Neural cell (in vitro differentiated cells): ENCODE results near the gene RGS9.

Source experiments
- CTCF ChIP-seq: fragments of 450-650 bp; IDR thresholded peaks from 2 replicates; pipeline ENCODE4 v1.5.1; 2014; ENCODE audit warnings: antibody characterized with exemption, mild to moderate bottlenecking, moderate library complexity; ENCODE audit not compliant: poor library complexity, severe bottlenecking
- EZH2 ChIP-seq: fragments of 200-600, 300-800 bp; shearing (Covaris generic), sonication (generic); IDR thresholded peaks from 2 replicates; pipeline ENCODE4 v1.6.1; 2014; ENCODE audit warnings: antibody characterized with exemption, low read length, borderline replicate concordance, mild to moderate bottlenecking; ENCODE audit not compliant: insufficient read depth, poor library complexity, severe bottlenecking
- POLR2AphosphoS5 ChIP-seq: IDR thresholded peaks from 2 replicates; pipeline ENCODE4 v1.6.1; 2012
- RAD21 ChIP-seq: fragments of 450-650 bp; conservative IDR thresholded peaks from 2 replicates; pipeline ENCODE4 v1.6.1; 2014; ENCODE audit warnings: antibody characterized with exemption, mild to moderate bottlenecking, moderate library complexity
- REST ChIP-seq: IDR thresholded peaks from 2 replicates; pipeline ENCODE4 v1.6.1; 2012; ENCODE audit warnings: borderline replicate concordance
- SMC3 ChIP-seq: fragments of 450-650 bp; conservative IDR thresholded peaks from 2 replicates; pipeline ENCODE4 v1.6.1; 2014; ENCODE audit warnings: antibody characterized with exemption, mild to moderate bottlenecking, moderate library complexity; ENCODE audit not compliant: poor library complexity
- TAF1 ChIP-seq: IDR thresholded peaks from 2 replicates; pipeline ENCODE4 v1.6.1; 2012; ENCODE audit warnings: low read depth

- TF ChIP-seq POLR2AphosphoS5: no peak
- TF ChIP-seq CTCF: peak; percentile 90
- no peak for TF ChIP-seq REST
- TF ChIP-seq RAD21: peak; percentile 59
- TF ChIP-seq EZH2: no peak
- no peak for TF ChIP-seq TAF1
- peak; percentile 71 for TF ChIP-seq SMC3
These were observed at the start of gene RGS9 for GRCh38 chr17:65137021-65137939.
